HG02884 (cell line): ENCODE measurements around the gene TSGA10IP.

Source experiments
- ATAC-seq: cut with Tn5 transposase; IDR thresholded peaks from one replicate; pipeline ENCODE4 v1.9.1; 2021; ENCODE audit warnings: mild to moderate bottlenecking, moderate library complexity; ENCODE audit not compliant: unreplicated experiment

TSGA10IP gene

GRCh38 chr11:65973439-65974110, 28.3 kb downstream of the TSGA10IP start:
- ATAC-seq = no peak

GRCh38 chr11:65975771-65976170, 30.5 kb downstream of the TSGA10IP start:
- ATAC-seq = no peak

GRCh38 chr11:65976216-65977176, 31.2 kb downstream of the TSGA10IP start:
- no peak for ATAC-seq

GRCh38 chr11:65977621-65978390, 32.5 kb downstream of the TSGA10IP start:
- no peak for ATAC-seq

GRCh38 chr11:65978391-65979238, 33.3 kb downstream of the TSGA10IP start:
- no peak for ATAC-seq

- ATAC-seq = no peak
Observed at GRCh38 chr11:65979261-65979759, 34.0 kb downstream of the TSGA10IP start.

- ATAC-seq = no peak
Observed at GRCh38 chr11:65981101-65981740, 35.9 kb downstream of the TSGA10IP start.

- no peak for ATAC-seq
Observed at GRCh38 chr11:65981972-65982823, 36.9 kb downstream of the TSGA10IP start.

- ATAC-seq = no peak
Observed at GRCh38 chr11:65982824-65983588, 37.7 kb downstream of the TSGA10IP start.

- no peak for ATAC-seq
Observed at GRCh38 chr11:65983589-65983987, 38.3 kb downstream of the TSGA10IP start.

GRCh38 chr11:65987336-65987735, 42.1 kb downstream of the TSGA10IP start:
- ATAC-seq = no peak

- no peak for ATAC-seq
Observed at GRCh38 chr11:65988791-65989592, 43.7 kb downstream of the TSGA10IP start.

GRCh38 chr11:65992056-65992455, 46.8 kb downstream of the TSGA10IP start:
- no peak for ATAC-seq

GRCh38 chr11:65997286-65997685, 52.0 kb downstream of the TSGA10IP start:
- no peak for ATAC-seq

GRCh38 chr11:66001942-66002647, 56.8 kb downstream of the TSGA10IP start, which contains the start of the genes BANF1 and EIF1AD:
Gene BANF1, plus strand, starts transcription at chr11:66002503. Its CDS starts 748 bp downstream, at chr11:66003251.
Gene EIF1AD, minus strand, starts transcription at chr11:66002157. Its CDS starts 1,768 bp downstream, at chr11:66000389.
- ATAC-seq = peak; percentile 63

GRCh38 chr11:66002648-66003225, 57.5 kb downstream of the TSGA10IP start:
- ATAC-seq = peak; percentile 37
